ENCODE data around the gene PUS10. TPM values are rescaled to one million over a fixed set of nuclear protein-coding genes. Genes with fewer than 3 reads are reported as not detected.

Gene PUS10
- total RNA-seq, 3 donors from 2014 or later: 8.2 to 16.2 (median 9.3) TPM

DNA sequence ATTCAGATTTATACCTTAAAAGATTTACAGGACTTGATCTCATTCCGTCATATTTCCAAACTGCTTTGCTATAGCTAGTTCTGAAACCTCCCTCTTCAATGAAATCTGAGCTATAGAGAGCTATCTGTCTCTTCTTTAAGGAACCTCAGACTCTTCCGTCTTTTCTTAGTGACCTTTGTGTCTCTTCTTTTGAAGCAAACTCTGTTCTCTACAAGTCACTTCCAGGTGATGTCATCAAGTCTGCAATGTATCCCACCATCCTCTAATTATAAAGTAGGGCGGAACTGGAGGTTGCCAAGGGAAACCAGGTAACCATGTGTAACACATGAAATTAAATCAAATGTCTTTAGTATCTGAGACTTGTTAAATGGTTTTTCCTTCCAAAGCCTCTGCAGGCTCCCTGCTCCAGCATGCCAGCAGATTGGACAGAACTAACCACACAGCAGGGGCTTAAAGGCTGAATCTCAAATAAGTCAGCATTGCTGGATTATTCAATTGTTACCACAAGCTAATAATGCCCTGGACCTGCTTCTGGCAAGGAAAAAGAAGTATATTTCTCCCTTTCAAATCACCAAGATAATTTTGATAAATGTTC is 41.7 kb downstream of the PUS10 start:
- H3K4me3 ChIP-seq: no peak overlapping the region
- H3K27me3 ChIP-seq: no peaks in the 10 kb centered on the region
- intact Hi-C loops (cut with DNase I; ENCODE audit: low total_unique reads): no loop called here
- no peaks in the 10 kb centered on the region for H3K36me3 ChIP-seq
- DNase-seq (ENCODE audit: low spot score in 2 of 2): no peak
- no peak overlapping the region for H3K27ac ChIP-seq
- H3K4me1 ChIP-seq: no peaks in the 10 kb centered on the region
- H3K9me3 ChIP-seq: no peaks in the 10 kb centered on the region
- TF ChIP-seq POLR2AphosphoS5 (IDR thresholded peaks at IDR 0.05) (no peak), POLR2A (IDR thresholded peaks at IDR 0.05) (no peak)
- TF ChIP-seq, protein P1, sequence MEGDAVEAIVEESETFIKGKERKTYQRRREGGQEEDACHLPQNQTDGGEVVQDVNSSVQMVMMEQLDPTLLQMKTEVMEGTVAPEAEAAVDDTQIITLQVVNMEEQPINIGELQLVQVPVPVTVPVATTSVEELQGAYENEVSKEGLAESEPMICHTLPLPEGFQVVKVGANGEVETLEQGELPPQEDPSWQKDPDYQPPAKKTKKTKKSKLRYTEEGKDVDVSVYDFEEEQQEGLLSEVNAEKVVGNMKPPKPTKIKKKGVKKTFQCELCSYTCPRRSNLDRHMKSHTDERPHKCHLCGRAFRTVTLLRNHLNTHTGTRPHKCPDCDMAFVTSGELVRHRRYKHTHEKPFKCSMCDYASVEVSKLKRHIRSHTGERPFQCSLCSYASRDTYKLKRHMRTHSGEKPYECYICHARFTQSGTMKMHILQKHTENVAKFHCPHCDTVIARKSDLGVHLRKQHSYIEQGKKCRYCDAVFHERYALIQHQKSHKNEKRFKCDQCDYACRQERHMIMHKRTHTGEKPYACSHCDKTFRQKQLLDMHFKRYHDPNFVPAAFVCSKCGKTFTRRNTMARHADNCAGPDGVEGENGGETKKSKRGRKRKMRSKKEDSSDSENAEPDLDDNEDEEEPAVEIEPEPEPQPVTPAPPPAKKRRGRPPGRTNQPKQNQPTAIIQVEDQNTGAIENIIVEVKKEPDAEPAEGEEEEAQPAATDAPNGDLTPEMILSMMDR (IDR thresholded peaks at IDR 0.05): no peak

DNA sequence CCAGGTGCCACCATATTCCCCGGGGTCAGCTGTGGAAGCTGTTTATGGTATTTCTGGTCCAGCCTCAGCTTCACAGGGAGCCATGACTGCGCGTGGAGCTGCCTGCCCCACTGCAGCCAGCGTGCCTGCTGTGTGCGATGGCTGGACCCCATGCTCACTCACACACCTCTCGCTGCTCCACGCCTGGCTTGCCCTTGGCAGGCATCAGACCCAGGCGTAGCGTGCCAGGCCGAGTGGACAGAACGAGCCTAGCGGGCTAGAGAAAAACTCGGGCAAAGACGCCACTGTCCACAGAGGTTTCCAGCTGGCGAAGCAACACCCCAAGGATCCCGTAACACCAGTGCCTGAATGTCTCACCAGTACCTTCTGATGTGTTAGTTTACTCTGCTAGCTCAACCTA is 43.4 kb downstream of the PUS10 start:
- Histone ChIP-seq H3K27me3 (no peaks in the 10 kb centered on the region), H3K9me3 (no peaks in the 10 kb centered on the region), H3K4me3 (no peak overlapping the region), H3K36me3 (no peaks in the 10 kb centered on the region), H3K27ac (no peak overlapping the region), H3K4me1 (no peaks in the 10 kb centered on the region)
- TF ChIP-seq, protein P1 (IDR thresholded peaks at IDR 0.05): no peak
- TF ChIP-seq POLR2AphosphoS5 (IDR thresholded peaks at IDR 0.05) (no peak), POLR2A (IDR thresholded peaks at IDR 0.05) (no peak)
- DNase-seq (ENCODE audit: low spot score in 2 of 2): no peak
- intact Hi-C loops (cut with DNase I; ENCODE audit: low total_unique reads): no loop called here

DNA sequence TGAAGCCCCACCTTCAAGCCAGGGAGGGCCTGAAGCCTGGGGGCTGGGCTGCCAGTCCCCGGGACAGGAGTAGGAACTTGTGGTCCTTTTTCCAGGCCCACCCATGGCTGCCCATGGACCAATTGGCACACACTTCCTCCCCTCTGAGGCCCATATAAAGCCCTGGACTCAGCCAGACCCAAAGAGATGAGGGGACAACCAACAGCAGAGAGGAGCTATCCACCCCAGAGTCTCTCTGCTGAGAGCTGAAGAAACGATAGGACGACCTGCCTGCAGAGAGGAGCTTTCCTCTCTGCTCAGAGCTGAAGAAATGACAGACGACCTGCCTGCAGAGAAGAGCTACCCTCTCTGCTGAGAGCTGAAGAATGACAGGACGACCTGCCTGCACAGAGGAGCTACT is 44.4 kb downstream of the PUS10 start:
- H3K36me3 ChIP-seq: no peaks in the 10 kb centered on the region
- no peaks in the 10 kb centered on the region for H3K4me1 ChIP-seq
- intact Hi-C loops (cut with DNase I; ENCODE audit: low total_unique reads): no loop called here
- H3K4me3 ChIP-seq: no peak overlapping the region
- no peak for DNase-seq (ENCODE audit: low spot score in 2 of 2)
- H3K27me3 ChIP-seq: no peaks in the 10 kb centered on the region
- no peak for TF ChIP-seq POLR2AphosphoS5 (IDR thresholded peaks at IDR 0.05)
- TF ChIP-seq, protein P1 (IDR thresholded peaks at IDR 0.05): no peak
- TF ChIP-seq POLR2A (IDR thresholded peaks at IDR 0.05): no peak
- no peak overlapping the region for H3K27ac ChIP-seq
- H3K9me3 ChIP-seq: no peaks in the 10 kb centered on the region

DNA sequence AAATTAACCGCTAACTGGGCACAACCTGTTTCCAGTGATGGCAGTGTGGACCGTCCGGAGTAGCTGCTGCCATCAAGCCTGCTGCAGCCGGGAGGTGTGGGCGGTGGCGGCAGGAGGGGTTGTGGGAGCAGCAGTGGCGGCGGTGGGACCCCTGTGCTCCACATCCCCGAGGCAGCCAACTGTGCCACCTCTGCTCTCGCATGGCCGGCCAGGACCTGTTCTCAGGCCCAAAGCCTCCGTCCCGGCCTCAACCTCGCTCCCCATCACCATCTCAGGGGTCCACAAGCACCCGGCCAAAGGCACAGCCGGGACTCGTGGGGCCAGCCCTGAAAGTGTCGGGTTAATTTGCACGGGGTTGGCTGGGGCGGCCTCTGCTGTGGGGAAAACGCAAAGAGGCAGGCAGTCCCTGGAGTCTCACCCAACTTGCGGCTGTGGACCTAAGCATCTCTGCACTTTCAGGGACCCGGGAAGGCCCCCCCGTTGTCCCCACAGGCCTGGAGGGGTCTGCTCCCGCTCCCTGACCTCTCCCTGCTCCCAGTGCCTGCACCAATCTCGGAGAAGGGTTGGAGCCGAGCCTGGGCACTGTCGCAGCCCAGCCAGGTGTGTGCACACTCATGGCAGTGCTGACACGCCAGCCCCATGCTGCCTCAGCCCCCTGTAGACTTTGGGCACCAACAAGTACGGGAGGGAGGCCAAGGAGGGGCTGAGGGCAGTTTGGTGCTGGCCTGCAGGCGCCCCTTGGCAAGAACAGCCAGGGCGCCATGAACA is 45.0 kb downstream of the PUS10 start:
- no peak for TF ChIP-seq POLR2AphosphoS5 (IDR thresholded peaks at IDR 0.05)
- no peak for TF ChIP-seq POLR2A (IDR thresholded peaks at IDR 0.05)
- TF ChIP-seq, protein P1 (IDR thresholded peaks at IDR 0.05): no peak

More for the DNA sequence above, 45.0 kb downstream of the PUS10 start:
- H3K4me1 ChIP-seq: no peaks in the 10 kb centered on the region
- H3K9me3 ChIP-seq: no peaks in the 10 kb centered on the region
- intact Hi-C loops (cut with DNase I; ENCODE audit: low total_unique reads): no loop called here
- H3K27me3 ChIP-seq: no peaks in the 10 kb centered on the region
- no peak overlapping the region for H3K4me3 ChIP-seq
- H3K36me3 ChIP-seq: no peaks in the 10 kb centered on the region
- no peak for DNase-seq (ENCODE audit: low spot score in 2 of 2)
- H3K27ac ChIP-seq: no peak overlapping the region
